Esophagus squamous epithelium (tissue), 4 donors: ENCODE results near the gene CSTF1.

Experiments used
- POLR2A ChIP-seq, 4 donors: fragments of 450-650 bp; IDR thresholded peaks; one replicate each; pipeline ENCODE4 v1.6.1; 2017; ENCODE audit warnings: antibody characterized with exemption in 4 of 4, mild to moderate bottlenecking in 4 of 4, moderate library complexity in 3 of 4
- TF ChIP-seq, protein P1 (sequence below), 6 experiments: fragments of 450-650 bp in 4 of 6; fragments of 200-600 bp in 2 of 6; sonication (generic) in 2 of 6; IDR thresholded peaks; one replicate each; pipeline ENCODE4 v1.5.1; 2016 to 2019; ENCODE audit warnings: antibody characterized with exemption in 6 of 6, mild to moderate bottlenecking in 4 of 6, moderate library complexity in 4 of 6

DNA sequence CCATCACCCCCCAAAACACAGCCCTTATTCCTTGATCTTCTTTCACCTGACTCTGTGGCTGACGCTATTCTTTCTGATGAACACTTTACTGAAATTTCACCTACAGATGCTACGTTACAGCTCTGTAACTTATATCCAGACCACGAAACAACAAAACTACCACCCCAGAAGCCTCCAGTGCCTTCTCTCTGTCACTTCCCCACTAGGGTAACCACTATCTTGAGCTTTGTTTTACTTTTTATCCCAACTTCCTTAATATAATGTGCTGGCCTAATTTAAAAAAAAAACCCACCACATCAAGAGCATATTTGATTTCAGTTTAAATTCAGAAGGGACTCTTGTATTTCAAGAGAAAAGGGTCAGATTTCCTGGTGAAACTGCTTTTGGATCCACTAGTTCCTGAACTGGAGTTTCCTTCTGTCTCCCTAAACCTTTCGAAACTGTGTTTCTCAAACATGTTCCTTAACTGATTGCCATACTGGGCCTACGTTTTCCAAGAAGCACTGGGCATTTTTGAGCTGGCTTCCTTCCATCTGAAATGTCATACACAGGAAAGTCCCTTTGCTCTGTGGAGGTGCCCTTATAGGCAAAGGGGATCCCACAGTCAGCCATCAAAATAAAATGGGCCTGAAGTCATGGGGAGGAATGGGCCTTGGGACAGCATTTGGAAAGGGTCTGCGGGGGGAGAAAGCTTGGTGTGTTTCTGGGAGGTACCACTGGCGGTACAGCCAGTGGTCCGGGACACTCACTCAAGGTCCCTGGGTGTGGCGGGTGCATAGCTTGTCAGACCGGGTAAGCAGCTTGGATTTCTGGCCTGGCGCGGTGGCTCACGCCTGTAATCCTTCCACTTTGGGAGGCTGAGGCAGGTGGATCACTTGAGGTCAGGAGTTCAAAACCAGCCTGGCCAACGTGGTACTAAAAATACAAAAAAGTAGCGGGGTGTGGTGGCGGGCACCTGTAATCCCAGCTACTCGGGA lies 50.2 kb downstream of the CSTF1 start:
- TF ChIP-seq, protein P1, sequence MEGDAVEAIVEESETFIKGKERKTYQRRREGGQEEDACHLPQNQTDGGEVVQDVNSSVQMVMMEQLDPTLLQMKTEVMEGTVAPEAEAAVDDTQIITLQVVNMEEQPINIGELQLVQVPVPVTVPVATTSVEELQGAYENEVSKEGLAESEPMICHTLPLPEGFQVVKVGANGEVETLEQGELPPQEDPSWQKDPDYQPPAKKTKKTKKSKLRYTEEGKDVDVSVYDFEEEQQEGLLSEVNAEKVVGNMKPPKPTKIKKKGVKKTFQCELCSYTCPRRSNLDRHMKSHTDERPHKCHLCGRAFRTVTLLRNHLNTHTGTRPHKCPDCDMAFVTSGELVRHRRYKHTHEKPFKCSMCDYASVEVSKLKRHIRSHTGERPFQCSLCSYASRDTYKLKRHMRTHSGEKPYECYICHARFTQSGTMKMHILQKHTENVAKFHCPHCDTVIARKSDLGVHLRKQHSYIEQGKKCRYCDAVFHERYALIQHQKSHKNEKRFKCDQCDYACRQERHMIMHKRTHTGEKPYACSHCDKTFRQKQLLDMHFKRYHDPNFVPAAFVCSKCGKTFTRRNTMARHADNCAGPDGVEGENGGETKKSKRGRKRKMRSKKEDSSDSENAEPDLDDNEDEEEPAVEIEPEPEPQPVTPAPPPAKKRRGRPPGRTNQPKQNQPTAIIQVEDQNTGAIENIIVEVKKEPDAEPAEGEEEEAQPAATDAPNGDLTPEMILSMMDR (IDR thresholded peaks at IDR 0.05), result no peak
- TF ChIP-seq POLR2A (IDR thresholded peaks at IDR 0.05), result no peak
